ENCODE results near the gene ZNF710.
"Not testable (repeated sequence)": the region's sequence is repeated elsewhere in the genome, so short reads cannot be mapped to it uniquely, and the experiment has no call there.

DNA sequence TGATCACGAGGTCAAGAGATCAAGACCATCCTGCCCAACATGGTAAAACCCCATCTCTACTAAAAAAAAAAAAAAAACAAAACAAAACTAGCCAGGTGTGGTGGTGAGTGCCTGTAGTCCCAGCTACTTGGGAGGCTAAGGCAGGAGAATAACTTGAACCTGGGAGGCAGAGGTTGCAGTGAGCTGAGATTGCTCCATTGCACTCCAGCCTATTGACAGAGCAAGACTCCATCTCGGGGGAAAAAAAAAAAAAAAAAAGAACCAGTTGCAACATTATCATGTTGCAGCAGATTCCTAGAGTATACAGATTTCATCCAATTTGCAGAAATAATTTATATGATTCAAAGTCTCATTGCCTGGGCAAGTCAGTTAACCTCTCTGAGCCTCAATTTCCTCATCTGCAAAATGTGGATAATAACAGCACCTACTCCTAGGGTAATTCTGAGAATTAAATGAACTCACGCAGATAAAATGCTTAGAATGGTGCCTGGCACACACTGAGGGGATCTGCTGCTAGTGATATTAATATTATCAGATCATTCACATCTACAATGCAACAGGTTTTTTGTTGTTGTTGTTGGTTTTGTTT lies 108.1 kb downstream of the ZNF710 start:
- TF ChIP-seq POLR2A (IDR thresholded peaks at IDR 0.05; ENCODE audit: low read length); GATA1 (IDR thresholded peaks at IDR 0.05; ENCODE audit: low read depth, low read length): not testable (repeated sequence)

Data from erythroblast (primary cell).